Nephron (organoid): Measurements from ENCODE around the gene PPP1CB.

ENCODE experiments used
- H3K27ac Mint-ChIP-seq, 3 experiments: 2 replicates each; pipeline ENCODE4 v1.8.0; 2020; ENCODE audit warnings: mixed read lengths in 3 of 3, mild to moderate bottlenecking in 2 of 3, moderate library complexity in 1 of 3
- H3K27me3 Mint-ChIP-seq: 2 replicates; pipeline ENCODE4 v1.8.0; 2021; ENCODE audit warnings: low read depth, mild to moderate bottlenecking, moderate library complexity, mixed read lengths
- H3K36me3 Mint-ChIP-seq: 2 replicates; pipeline ENCODE4 v1.8.0; 2020; ENCODE audit warnings: low read depth, mixed read lengths
- H3K4me1 Mint-ChIP-seq: 2 replicates; pipeline ENCODE4 v1.8.0; 2020; ENCODE audit warnings: mixed read lengths
- H3K4me3 Mint-ChIP-seq, 3 experiments: 2 replicates each; pipeline ENCODE4 v1.8.0; 2020; ENCODE audit warnings: mild to moderate bottlenecking in 3 of 3, mixed read lengths in 3 of 3, moderate library complexity in 2 of 3
- H3K9me3 Mint-ChIP-seq: 2 replicates; pipeline ENCODE4 v1.8.0; 2020; ENCODE audit warnings: mixed read lengths
- TF ChIP-seq, protein P1 (sequence below), 3 experiments: fragments of 200-600 bp; sonication (generic); IDR thresholded peaks; one replicate each; pipeline ENCODE4 v1.5.0; 2021; ENCODE audit warnings: antibody characterized with exemption in 3 of 3; ENCODE audit not compliant: unreplicated experiment in 3 of 3

Gene PPP1CB

DNA sequence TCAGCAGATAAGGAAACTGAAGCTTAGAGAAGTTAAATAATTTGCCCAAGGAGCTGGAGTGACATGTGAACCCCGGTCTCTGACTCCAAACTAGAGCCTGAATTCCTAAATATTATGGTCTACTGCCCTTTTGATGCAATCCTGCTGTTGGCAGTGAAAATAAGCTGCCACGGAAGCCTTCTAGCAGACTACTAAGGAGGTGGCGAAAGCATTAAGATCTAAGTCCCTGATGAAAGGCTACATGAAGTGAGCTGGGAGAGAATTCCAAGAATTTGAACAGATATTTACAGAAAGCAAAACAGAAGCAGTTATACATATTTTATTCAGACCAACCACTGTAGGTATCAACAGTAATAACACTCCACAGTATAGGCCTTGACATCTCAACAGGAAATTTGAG is 90.4 kb downstream of the PPP1CB start:
- TF ChIP-seq, protein P1, sequence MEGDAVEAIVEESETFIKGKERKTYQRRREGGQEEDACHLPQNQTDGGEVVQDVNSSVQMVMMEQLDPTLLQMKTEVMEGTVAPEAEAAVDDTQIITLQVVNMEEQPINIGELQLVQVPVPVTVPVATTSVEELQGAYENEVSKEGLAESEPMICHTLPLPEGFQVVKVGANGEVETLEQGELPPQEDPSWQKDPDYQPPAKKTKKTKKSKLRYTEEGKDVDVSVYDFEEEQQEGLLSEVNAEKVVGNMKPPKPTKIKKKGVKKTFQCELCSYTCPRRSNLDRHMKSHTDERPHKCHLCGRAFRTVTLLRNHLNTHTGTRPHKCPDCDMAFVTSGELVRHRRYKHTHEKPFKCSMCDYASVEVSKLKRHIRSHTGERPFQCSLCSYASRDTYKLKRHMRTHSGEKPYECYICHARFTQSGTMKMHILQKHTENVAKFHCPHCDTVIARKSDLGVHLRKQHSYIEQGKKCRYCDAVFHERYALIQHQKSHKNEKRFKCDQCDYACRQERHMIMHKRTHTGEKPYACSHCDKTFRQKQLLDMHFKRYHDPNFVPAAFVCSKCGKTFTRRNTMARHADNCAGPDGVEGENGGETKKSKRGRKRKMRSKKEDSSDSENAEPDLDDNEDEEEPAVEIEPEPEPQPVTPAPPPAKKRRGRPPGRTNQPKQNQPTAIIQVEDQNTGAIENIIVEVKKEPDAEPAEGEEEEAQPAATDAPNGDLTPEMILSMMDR (IDR thresholded peaks at IDR 0.05; ENCODE audit: unreplicated experiment in 3 of 3) = no peak
- no peak overlapping the region for H3K4me3 Mint-ChIP-seq
- H3K36me3 Mint-ChIP-seq = peaks cover 11% of the 10 kb centered on the region
- no peaks in the 10 kb centered on the region for H3K27me3 Mint-ChIP-seq
- H3K4me1 Mint-ChIP-seq = no peaks in the 10 kb centered on the region
- peak overlapping the region in 1 of 3 experiments; percentile 42 for H3K27ac Mint-ChIP-seq
- H3K9me3 Mint-ChIP-seq = no peaks in the 10 kb centered on the region
